HepG2 (cell line): ENCODE results near the gene SLC16A11. TPM values are rescaled to one million over a fixed set of nuclear protein-coding genes. Genes with fewer than 3 reads are reported as not detected.

Experiments
- CREM ChIP-seq, 2 experiments: sonication (generic) in 1 of 2; formaldehyde crosslinking in 1 of 2; IDR thresholded peaks; 2 replicates each; pipeline versions ENCODE4 v1.4.0 to v1.6.1; 2016 to 2020; ENCODE audit warnings: antibody characterized with exemption in 1 of 2, mild to moderate bottlenecking in 1 of 2, missing genetic modification reagents in 1 of 2
- GTF3A ChIP-seq: sonication (generic); formaldehyde crosslinking; conservative IDR thresholded peaks from 2 replicates; pipeline ENCODE4 v1.4.0; 2020; ENCODE audit warnings: mild to moderate bottlenecking, missing genetic modification reagents
- ISX ChIP-seq: sonication (generic); formaldehyde crosslinking; conservative IDR thresholded peaks from 2 replicates; pipeline ENCODE4 v1.5.0; 2020; ENCODE audit warnings: missing genetic modification reagents
- NCOA5 ChIP-seq: sonication (generic); formaldehyde crosslinking; IDR thresholded peaks from 2 replicates; pipeline ENCODE4 v1.4.0; 2020; ENCODE audit warnings: missing genetic modification reagents
- NFKB2 ChIP-seq: sonication (generic); formaldehyde crosslinking; IDR thresholded peaks from 2 replicates; pipeline ENCODE4 v1.4.0; 2020; ENCODE audit warnings: missing genetic modification reagents, borderline replicate concordance
- RNF2 ChIP-seq: fragments of 450-650 bp; conservative IDR thresholded peaks from 2 replicates; pipeline ENCODE4 v1.6.1; 2016; ENCODE audit warnings: low read depth
- RXRB ChIP-seq: IDR thresholded peaks from 2 replicates; pipeline ENCODE4 v1.6.1; 2016; ENCODE audit warnings: borderline replicate concordance, missing genetic modification reagents, missing compliant biosample characterization
- TAF1 ChIP-seq: sonication (generic); formaldehyde crosslinking; IDR thresholded peaks from 2 replicates; pipeline ENCODE4 v1.4.0; 2020; ENCODE audit warnings: missing genetic modification reagents
- TBX2 ChIP-seq: sonication (generic); formaldehyde crosslinking; IDR thresholded peaks from 2 replicates; pipeline ENCODE4 v1.5.0; 2020; ENCODE audit warnings: missing genetic modification reagents, mild to moderate bottlenecking, borderline replicate concordance
- TEAD2 ChIP-seq: sonication (generic); formaldehyde crosslinking; IDR thresholded peaks from 2 replicates; pipeline ENCODE4 v1.9.0; 2021; ENCODE audit warnings: missing genetic modification reagents
- XBP1 ChIP-seq: sonication (generic); formaldehyde crosslinking; IDR thresholded peaks from 2 replicates; pipeline ENCODE4 v1.5.0; 2020; ENCODE audit warnings: missing genetic modification reagents
- ZBTB7A ChIP-seq: sonication (generic); formaldehyde crosslinking; IDR thresholded peaks from 2 replicates; pipeline ENCODE4 v1.8.0; 2022; ENCODE audit warnings: mild to moderate bottlenecking, missing genetic modification reagents
- ZNF446 ChIP-seq: sonication (generic); formaldehyde crosslinking; IDR thresholded peaks from 2 replicates; pipeline ENCODE4 v1.5.0; 2020; ENCODE audit warnings: mild to moderate bottlenecking, missing genetic modification reagents
- polyA plus RNA-seq, 8 experiments: library from polyadenylated mRNA; depleted of rRNA in 3 of 8; stranded (reverse) in 7 of 8; unstranded in 1 of 8; fragments of >200 nt; fragmentation: Illumina TruSeq in 4 of 8; extraction: Trizol in 4 of 8; gene quantifications; 2 replicates each; pipeline versions ENCODE4 v1.2.1 to v1.2.3, GENCODE V29; 2011 to 2016; ENCODE audit warnings: low read depth in 4 of 8, missing spikeins in 1 of 8, mixed read lengths in 1 of 8; ENCODE audit not compliant: insufficient read depth in 1 of 8
- total RNA-seq, 5 experiments: library from RNA; depleted of rRNA; stranded (reverse); fragments of >200 nt; fragmentation: Illumina TruSeq; extraction: Trizol; gene quantifications; 2 replicates each; pipeline ENCODE4 v1.2.3, GENCODE V29; 2016; ENCODE audit warnings: low read depth in 1 of 5
- TF ChIP-seq, protein P1 (sequence below): sonication (generic); formaldehyde crosslinking; IDR thresholded peaks from 2 replicates; pipeline ENCODE4 v1.4.0; 2020; ENCODE audit warnings: missing genetic modification reagents
- TF ChIP-seq, protein P2 (sequence below), 2 experiments: fragments of 450-650 bp in 1 of 2; sonication (generic) in 1 of 2; formaldehyde crosslinking; IDR thresholded peaks; 2 replicates each; pipeline versions ENCODE4 v1.5.0 to v1.8.0; 2020 to 2022; ENCODE audit warnings: mild to moderate bottlenecking in 1 of 2, missing genetic modification reagents in 1 of 2
- TF ChIP-seq, protein P3 (sequence below): sonication (generic); formaldehyde crosslinking; IDR thresholded peaks from 2 replicates; pipeline ENCODE4 v1.4.0; 2020; ENCODE audit warnings: missing genetic modification reagents, mild to moderate bottlenecking, borderline replicate concordance
- TF ChIP-seq, protein P4 (sequence below), 2 experiments: sonication (generic) in 1 of 2; formaldehyde crosslinking in 1 of 2; IDR thresholded peaks; 2 replicates each; pipeline versions ENCODE4 v1.4.0 to v1.6.1; 2018 to 2020; ENCODE audit warnings: missing genetic modification reagents in 2 of 2, borderline replicate concordance in 1 of 2, low read depth in 1 of 2, mild to moderate bottlenecking in 1 of 2, missing biosample characterization in 1 of 2
- TF ChIP-seq, protein P5 (sequence below): sonication (generic); formaldehyde crosslinking; IDR thresholded peaks from 2 replicates; pipeline ENCODE4 v1.8.0; 2023; ENCODE audit warnings: mild to moderate bottlenecking, missing genetic modification reagents
- TF ChIP-seq, protein P6 (sequence below): sonication (generic); formaldehyde crosslinking; IDR thresholded peaks from 2 replicates; pipeline ENCODE4 v1.4.0; 2020; ENCODE audit warnings: missing genetic modification reagents, borderline replicate concordance

SLC16A11 gene
- total and polyA plus RNA-seq, 2 of the 13 experiments (the other 11 are each of a cell fraction or from before 2014, with no cell fraction given): not detected

GRCh38 chr17:7045492-7046126, 1.7 kb upstream of the SLC16A11 start (continued):
- TF ChIP-seq RXRB (CRISPR knock-in tag): no peak
- TF ChIP-seq, protein P1, sequence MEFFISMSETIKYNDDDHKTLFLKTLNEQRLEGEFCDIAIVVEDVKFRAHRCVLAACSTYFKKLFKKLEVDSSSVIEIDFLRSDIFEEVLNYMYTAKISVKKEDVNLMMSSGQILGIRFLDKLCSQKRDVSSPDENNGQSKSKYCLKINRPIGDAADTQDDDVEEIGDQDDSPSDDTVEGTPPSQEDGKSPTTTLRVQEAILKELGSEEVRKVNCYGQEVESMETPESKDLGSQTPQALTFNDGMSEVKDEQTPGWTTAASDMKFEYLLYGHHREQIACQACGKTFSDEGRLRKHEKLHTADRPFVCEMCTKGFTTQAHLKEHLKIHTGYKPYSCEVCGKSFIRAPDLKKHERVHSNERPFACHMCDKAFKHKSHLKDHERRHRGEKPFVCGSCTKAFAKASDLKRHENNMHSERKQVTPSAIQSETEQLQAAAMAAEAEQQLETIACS (CRISPR knock-in tag): no peak
- no peak for TF ChIP-seq TBX2 (CRISPR knock-in tag)
- no peak for TF ChIP-seq NCOA5 (CRISPR knock-in tag)
- TF ChIP-seq, protein P2, sequence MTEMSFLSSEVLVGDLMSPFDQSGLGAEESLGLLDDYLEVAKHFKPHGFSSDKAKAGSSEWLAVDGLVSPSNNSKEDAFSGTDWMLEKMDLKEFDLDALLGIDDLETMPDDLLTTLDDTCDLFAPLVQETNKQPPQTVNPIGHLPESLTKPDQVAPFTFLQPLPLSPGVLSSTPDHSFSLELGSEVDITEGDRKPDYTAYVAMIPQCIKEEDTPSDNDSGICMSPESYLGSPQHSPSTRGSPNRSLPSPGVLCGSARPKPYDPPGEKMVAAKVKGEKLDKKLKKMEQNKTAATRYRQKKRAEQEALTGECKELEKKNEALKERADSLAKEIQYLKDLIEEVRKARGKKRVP (CRISPR knock-in tag; IDR thresholded peaks at IDR 0.05): no peak
- no peak for TF ChIP-seq TEAD2
- TF ChIP-seq, protein P3, sequence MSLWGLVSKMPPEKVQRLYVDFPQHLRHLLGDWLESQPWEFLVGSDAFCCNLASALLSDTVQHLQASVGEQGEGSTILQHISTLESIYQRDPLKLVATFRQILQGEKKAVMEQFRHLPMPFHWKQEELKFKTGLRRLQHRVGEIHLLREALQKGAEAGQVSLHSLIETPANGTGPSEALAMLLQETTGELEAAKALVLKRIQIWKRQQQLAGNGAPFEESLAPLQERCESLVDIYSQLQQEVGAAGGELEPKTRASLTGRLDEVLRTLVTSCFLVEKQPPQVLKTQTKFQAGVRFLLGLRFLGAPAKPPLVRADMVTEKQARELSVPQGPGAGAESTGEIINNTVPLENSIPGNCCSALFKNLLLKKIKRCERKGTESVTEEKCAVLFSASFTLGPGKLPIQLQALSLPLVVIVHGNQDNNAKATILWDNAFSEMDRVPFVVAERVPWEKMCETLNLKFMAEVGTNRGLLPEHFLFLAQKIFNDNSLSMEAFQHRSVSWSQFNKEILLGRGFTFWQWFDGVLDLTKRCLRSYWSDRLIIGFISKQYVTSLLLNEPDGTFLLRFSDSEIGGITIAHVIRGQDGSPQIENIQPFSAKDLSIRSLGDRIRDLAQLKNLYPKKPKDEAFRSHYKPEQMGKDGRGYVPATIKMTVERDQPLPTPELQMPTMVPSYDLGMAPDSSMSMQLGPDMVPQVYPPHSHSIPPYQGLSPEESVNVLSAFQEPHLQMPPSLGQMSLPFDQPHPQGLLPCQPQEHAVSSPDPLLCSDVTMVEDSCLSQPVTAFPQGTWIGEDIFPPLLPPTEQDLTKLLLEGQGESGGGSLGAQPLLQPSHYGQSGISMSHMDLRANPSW (CRISPR knock-in tag): no peak
- no peak for TF ChIP-seq NFKB2 (CRISPR knock-in tag)
- no peak for TF ChIP-seq TAF1 (CRISPR knock-in tag)
- TF ChIP-seq, protein P4, sequence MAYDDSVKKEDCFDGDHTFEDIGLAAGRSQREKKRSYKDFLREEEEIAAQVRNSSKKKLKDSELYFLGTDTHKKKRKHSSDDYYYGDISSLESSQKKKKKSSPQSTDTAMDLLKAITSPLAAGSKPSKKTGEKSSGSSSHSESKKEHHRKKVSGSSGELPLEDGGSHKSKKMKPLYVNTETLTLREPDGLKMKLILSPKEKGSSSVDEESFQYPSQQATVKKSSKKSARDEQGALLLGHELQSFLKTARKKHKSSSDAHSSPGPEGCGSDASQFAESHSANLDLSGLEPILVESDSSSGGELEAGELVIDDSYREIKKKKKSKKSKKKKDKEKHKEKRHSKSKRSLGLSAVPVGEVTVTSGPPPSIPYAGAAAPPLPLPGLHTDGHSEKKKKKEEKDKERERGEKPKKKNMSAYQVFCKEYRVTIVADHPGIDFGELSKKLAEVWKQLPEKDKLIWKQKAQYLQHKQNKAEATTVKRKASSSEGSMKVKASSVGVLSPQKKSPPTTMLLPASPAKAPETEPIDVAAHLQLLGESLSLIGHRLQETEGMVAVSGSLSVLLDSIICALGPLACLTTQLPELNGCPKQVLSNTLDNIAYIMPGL (CRISPR knock-in tag; IDR thresholded peaks at IDR 0.05; ENCODE audit: borderline replicate concordance in 1 of 2, low read depth in 1 of 2): peak in 1 of 2 experiments; percentile 49; a peak in 1 of 4 replicates
- TF ChIP-seq, protein P5, sequence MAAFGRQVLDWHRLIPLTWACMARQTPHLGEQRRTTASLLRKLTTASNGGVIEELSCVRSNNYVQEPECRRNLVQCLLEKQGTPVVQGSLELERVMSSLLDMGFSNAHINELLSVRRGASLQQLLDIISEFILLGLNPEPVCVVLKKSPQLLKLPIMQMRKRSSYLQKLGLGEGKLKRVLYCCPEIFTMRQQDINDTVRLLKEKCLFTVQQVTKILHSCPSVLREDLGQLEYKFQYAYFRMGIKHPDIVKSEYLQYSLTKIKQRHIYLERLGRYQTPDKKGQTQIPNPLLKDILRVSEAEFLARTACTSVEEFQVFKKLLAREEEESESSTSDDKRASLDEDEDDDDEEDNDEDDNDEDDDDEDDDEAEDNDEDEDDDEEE (CRISPR knock-in tag): no peak
- TF ChIP-seq CREM (IDR thresholded peaks at IDR 0.05): no peak
- TF ChIP-seq CREM (CRISPR knock-in tag; IDR thresholded peaks at IDR 0.05): no peak
- TF ChIP-seq GTF3A (CRISPR knock-in tag): no peak
- TF ChIP-seq ISX: no peak
- TF ChIP-seq ZBTB7A (CRISPR knock-in tag): no peak
- TF ChIP-seq RNF2: no peak
- TF ChIP-seq, protein P6, sequence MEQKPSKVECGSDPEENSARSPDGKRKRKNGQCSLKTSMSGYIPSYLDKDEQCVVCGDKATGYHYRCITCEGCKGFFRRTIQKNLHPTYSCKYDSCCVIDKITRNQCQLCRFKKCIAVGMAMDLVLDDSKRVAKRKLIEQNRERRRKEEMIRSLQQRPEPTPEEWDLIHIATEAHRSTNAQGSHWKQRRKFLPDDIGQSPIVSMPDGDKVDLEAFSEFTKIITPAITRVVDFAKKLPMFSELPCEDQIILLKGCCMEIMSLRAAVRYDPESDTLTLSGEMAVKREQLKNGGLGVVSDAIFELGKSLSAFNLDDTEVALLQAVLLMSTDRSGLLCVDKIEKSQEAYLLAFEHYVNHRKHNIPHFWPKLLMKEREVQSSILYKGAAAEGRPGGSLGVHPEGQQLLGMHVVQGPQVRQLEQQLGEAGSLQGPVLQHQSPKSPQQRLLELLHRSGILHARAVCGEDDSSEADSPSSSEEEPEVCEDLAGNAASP (CRISPR knock-in tag): no peak
- no peak for TF ChIP-seq XBP1 (CRISPR knock-in tag)
- no peak for TF ChIP-seq ZNF446 (CRISPR knock-in tag)
